KBM-7 (cell line): Measurements from ENCODE around the gene CUBN.
"Not testable (repeated sequence)": the region's sequence is repeated elsewhere in the genome, so short reads cannot be mapped to it uniquely, and the experiment has no call there.

Experiments used
- DNase-seq: peaks from one replicate; pipeline ENCODE4 v3.0.0-alpha.2; 2015
- in situ Hi-C: fragments of 300-500 bp; cut with MboI; formaldehyde crosslinking; loops from 2 replicates; pipeline ENCODE4 v1.14.3; 2020; ENCODE audit warnings: low sequenced_read_pairs, low pct_unique_long_range_greater_than_20kb, mixed read lengths

Gene CUBN

DNA sequence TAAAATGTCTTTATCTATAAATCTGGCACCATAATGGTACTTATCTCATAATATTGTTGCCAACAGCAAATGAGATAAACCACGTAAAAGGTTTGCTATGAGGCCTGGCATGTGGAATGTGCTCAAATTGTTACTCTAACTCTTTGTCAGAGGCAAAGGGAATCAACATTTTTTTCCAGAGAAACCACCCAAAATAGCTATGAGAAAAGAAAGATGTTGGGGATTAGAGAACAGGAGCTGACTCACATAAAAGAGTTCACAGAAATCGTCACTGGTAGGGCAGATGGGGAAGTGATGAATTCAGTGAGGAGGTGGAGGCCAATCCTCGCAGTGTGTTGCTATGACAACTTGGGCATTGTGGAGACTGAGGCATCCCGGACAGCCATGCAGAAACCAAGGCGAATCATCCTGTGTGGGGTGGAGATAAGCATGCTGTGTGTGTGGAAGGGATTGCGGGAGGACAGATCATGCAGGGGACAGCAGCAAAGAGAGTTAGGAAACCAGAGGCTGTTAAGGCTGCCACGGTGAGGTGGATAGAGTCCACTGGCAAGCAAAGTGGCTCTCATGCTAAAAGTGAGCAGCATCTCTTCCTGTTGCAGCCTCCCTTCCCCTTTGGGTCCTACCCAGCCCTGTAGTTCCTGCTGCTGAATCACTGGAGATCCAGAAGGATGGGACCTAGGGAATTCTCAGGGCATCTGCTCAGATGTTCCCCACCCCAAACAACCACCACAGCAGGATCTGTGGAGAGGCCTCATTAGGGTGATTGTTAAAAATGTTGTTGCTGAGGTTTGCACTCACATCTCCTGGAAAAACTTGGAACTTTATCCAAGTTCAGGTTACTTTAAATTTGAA lies 103.9 kb downstream of the CUBN start:
- DNase-seq, result peak; percentile 61
- in situ Hi-C loops, result no loop called here

DNA sequence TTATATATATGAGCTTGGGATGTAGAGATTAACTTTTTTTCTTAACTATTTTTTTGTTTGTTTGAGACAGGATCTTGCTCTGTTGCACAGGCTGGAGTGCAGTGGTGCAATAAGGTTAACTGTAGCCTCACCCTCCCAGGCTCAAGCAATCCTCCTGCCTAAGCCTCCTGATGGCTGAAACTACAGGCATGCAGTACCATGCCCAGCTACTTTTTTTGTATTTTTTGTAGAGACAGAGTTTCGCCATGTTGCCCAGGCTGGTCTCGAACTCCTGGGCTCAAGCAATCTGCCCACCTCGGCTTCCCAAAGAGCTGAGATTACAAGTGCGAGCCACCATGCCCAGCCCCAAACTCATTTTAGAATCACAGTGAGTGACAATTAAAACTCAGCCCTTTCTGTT lies 105.2 kb downstream of the CUBN start:
- no peak for DNase-seq
- in situ Hi-C loops, result no loop called here

DNA sequence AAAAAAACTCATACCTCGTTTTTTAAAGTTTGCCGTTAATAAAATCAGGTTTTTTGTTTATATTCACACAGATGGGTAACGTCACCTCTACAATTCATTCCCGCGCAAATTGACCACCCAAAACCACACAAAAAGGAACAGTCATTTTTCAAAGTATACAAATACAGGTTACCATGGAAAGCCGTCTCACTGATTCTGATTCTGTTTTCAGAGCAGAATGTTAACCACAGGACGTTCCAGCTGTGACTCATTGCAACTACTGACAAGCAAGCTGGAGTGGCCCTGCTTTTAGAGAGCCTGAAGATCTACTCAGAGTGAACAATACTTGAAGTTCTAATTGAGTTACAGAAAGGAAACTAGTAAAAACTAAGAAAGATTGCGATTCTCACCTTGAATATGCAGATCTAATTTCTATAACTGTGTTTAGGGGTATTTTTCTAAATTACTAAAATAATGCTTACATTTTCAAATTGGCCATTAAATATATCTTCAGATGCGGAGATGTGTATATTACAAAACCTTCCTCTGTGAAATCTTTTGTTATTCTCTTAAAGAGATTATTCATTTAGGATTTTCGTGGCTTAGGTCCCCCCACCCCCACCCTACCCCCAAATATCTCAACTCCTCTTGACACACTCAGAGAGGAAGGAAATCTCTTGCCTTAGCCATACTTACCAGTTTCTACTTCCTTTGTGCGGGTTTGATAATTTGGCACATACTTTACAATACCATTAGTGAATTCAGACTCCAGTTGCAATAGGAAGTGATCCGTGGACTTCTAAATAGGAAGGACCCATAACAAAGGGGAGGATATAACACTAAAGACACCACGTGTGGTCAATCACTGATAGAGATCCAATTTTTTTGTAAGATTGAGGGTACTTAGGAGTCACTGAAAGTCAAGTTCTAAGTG lies 106.0 kb downstream of the CUBN start:
- DNase-seq, result peak; percentile 91
- in situ Hi-C loops, result no loop called here

DNA sequence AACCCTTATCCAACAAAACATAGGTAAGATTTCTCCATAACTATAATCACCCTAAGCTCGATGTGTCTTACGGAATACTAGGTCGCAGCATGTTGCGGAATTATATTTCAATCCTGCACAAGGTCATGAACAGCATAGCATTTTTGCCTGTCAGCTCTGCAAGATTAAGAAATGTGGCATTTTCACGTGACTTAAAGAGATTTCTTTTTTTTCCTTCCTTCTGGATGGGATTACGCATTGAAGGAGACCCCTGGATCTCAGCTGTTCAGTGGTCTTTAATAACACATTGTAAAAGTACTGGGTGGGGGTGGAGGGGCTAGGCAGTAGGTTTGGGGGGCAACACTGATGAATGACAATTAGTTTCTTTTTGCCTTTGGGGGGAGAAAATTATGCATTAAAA lies 106.7 kb downstream of the CUBN start:
- in situ Hi-C loops, result no loop called here
- DNase-seq, result no peak

DNA sequence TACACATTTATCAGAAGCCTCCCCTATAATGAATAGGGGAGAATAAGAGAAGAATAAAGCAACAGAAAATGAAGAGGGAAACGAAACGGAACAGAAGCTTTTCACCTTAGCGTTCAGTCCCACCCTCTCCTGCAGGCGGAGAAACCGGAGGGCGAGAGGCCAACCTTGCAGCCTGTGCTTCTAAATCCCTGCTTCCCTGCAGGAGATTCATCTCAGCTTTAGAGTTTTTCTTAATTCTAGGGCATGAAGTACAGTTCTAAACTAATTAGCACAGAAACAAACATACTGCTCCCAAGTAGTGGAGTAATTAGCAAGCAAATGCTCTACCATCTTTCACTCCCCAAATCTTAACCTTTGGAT lies 107.2 kb downstream of the CUBN start:
- DNase-seq, result no peak
- in situ Hi-C loops, result no loop called here

DNA sequence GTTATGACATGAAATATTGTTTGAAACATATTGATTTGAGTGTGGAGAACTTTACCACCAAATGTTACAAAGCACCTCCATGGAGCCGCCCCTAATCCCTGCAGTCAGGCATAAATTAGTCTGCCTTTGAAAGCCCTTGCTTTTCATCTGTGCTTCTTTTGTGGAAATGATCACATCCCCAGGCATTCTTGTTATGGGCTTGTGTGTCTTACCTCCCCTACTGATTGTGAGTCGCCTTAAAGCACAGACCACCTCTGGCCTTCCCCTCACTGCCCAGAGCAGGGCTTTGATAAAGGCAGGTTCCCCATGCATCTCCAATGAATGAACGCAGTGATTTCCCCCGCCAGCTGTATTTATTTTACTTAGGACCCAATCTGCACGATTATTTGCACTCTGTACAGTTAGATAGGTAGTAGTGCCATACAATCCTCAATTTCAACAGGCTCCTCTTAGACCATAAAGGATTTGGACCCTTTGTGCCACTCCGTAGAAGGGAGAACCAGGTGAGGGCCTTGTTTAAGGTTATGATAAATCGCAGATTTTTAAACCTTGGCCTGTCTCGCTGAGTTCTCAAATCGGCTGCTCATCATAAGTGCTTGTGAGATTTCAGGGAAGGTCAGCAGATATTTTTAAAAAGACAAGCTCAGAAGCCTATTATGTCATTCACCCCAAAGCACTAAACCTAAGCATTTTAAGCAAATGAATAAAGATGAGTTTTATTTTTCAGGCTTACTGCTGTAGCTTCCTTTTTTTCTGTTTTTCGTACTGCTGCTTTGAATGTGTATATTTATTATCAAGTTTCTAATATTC lies 107.8 kb downstream of the CUBN start:
- in situ Hi-C loops, result no loop called here
- no peak for DNase-seq

DNA sequence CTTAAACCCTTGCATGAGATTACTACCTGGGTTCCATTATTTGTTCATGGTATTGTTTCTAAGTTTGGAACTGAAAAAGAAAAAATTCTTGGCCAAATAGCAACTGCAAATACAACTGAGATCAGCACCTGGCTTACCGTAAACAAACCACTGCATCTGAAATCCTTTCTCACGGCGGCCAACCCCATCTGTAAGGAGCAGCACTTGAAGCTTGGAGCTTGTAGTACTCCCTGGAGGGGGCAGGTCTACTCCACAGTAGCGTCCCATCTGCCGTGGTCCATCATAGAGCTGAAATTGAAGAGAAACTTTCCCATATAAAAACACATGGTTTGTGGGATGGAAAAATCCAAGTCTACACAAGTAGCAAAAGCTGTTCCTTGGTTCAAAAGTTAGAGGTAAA lies 109.9 kb downstream of the CUBN start:
- in situ Hi-C loops, result no loop called here
- DNase-seq, result no peak

DNA sequence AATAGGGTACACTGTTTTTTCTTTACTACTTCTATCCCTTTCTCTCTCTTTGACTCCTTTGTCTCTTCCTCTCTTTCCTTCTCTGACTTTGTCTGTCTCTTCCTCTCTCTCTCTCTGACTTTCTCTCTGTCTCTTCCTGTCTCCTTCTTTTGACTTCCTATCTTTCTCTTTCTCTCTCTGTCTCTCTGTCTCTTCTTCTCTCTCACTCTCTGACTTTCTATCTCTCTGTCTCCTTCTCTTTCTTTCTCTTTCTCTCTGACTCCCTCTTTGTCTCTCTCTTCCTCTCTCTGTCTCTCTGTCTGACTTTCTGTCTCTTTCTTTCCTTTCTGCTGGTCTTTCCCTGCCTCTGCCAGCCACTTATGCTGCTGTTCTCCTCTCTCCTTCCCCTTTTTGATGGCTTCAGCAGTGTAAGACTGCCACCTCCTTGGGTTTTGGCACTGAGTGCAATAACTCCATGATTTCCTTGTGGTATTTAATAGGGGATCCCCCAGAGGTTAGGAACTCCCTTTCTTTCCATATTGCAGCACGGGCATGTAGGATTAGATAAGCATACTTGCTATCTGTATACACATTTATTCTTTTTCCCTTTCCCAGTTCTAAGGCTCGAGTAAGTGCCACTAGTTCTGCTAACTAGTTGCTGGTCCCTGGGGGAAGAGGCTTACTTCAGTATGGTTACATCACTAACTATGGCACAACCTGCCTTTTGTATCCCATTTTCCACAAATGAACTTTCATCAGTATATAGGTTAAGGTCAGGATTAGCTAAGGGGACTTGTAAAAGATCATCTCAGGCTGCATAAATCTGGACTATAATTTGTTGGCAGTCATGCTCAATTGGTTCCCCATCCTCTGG lies 116.3 kb downstream of the CUBN start:
- in situ Hi-C loops, DNase-seq: not testable (repeated sequence)

DNA sequence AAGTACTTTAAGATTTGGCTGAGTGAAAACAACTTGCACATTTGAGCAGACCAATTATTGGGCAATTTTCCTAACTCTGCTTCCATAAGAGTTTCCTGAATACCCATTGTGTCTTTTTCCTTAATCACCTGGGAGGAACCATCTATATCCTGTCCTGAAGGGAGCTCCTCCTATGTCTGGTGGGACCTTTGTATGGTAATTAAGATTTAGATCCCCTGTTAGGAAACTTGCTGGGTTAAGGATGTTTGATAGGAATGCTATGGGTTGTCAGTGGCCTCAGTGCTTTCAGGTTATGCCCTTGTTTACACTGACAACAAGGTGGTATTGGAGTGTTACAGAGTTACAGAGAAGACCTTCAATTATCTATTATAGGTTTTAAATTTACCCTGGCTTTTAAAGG lies 116.9 kb downstream of the CUBN start:
- DNase-seq, in situ Hi-C loops: not testable (repeated sequence)

DNA sequence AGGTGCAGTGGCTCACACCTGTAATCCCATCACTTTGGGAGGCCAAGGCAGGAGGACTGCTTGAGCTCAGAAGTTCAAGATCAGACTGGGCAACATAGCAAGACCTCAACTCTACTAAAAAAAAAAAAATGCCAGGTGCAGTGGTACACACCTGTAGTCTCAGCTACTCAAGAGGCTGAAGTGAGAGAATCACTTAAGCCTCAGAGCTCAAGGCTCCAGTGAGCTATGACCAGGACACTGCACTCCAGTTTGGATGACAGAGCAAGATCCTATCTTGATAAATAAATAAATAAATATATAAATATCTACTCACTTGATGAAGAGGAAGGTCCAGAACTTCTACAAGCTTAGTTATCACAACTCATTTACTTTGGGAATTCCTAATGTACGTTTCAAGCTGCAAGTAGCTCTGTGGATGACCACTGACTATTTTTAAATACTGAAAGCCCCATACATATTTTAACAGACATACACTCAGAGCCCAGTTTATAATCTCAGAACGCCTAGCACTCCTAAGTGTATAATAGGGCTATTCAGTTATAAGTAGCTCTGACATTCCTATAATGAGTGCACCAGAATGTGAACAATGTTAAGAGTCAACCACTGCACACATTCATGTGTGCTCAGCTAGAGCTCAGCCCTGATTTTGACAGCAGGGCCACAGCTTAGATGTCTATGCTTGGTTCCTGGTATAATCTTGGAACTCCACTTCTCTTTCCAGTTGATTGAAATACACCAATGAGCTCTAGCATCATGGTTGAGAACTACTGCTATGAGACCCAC lies 119.1 kb downstream of the CUBN start:
- in situ Hi-C loops, result no loop called here
- no peak for DNase-seq

DNA sequence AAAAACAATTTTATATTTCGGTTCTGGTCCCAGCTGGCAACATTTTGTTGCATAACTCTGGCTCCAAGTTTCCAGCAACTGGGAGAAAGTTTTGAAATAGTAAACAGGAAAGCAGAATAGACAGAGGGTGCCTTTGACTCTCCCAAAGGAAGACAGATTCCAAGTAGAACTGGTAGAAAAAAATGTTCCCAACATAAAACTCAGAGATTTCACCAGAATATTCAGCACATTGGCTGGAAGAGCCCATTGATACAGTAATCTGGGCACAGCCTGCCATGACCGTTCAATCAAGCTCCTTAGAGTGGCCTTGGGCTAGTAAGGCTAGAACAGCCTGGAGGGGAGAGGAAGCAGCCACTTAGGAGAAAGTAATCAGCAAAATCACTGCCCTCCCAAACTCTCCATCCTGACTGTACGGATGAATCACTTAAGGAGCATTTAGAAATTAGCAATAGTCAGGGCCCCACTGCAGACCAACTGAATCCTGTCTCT lies 120.4 kb downstream of the CUBN start:
- in situ Hi-C loops, result no loop called here

DNA sequence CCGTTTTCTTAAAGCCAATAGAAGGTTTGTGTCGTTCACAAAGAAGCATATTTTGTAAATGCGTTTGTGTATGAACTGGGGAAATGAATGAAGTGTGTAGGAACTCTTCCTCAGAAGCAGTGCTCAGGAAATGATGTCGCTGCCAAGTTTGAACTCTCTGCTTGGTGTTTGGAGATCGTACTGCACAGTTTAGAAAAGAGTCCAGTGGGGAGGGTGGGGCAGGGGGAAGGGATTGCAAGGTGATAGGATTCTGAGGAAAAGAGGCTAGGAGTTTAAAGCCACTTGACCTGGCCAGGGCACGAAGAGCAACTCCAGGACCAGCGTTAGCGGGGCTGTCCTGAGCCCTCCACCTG lies 122.2 kb downstream of the CUBN start:
- in situ Hi-C loops, result no loop called here
- DNase-seq, result no peak

More for the DNA sequence above, 120.4 kb downstream of the CUBN start:
- no peak for DNase-seq

DNA sequence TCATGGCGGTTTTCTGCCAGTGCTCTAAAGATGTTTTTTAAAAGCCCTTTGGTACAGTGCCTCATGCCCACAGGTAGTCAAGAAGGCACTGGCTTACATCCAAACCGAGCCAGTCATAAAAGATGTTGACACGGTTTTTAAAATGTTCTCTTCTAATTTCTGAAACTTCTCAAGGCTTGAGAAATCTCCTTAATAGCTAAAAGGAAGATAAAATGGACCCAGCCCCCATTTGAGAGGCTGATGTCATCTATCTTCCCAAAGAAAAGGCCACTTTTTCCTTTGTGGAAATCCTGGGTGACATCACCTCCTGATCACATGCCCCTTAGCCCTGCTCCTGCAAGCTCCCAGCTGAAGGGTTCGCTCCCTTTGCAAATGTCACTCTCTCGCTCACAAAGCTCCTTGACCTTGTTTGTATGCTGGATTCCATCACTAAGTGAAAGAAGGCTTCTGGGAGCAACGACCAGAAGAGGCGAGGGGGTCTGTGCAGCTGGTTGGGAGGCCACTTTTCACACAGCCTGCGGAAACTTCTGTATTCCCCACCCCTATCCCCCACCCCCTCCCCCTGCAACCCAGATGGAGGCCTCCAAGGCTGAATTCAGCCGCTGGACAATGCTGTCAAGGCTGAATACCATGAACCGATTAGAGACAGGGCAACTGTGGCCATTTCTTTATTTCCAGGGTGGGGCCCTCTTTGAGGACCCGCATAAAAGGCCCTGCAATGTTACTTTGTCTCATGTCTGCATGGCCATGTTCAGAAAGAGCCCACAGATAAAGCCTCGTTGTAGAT lies 122.8 kb downstream of the CUBN start:
- no peak for DNase-seq
- in situ Hi-C loops, result no loop called here

DNA sequence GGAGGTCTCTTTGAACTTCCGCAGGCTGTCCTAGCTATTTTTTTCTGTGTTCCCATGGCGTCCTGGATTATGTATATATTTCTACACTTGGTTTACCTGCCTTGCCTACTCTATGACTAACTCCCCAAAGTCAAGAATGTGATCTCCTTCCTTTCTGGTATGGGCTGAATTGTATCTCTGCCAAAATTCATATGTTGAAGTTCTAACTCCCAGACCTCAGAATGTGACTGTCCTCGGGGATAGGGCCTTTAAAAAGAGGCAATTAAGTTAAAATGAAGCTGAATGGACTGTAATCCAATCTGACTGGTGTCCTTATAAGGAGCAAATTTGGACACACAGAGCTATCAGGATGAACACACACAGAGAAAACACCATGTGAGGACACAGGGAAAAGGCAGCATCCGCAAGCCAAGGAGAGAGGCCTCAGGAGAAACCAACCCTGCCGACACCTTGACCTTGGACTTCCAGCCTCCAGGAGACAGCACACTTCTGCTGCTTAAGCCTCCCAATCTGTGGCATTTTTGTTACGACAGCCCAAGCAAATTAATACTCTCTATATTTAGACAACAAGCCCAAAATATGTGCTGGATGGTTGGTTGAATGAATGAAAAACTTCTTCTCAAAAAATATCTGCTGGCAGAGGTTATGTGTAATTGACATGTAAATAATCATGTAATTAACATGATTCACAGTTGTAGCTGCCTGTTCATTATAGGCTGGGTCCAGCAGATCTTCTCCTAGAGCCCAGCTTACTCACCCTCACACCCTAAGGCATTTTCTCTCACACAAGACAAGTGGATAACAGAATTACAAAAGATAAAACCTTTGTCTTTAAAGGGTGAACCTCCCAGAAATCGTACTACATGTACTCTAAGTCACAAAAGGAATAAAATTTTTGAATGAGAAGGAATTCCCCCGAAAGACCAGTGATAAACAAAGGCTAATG lies 123.7 kb downstream of the CUBN start:
- no peak for DNase-seq
- in situ Hi-C loops, result no loop called here

DNA sequence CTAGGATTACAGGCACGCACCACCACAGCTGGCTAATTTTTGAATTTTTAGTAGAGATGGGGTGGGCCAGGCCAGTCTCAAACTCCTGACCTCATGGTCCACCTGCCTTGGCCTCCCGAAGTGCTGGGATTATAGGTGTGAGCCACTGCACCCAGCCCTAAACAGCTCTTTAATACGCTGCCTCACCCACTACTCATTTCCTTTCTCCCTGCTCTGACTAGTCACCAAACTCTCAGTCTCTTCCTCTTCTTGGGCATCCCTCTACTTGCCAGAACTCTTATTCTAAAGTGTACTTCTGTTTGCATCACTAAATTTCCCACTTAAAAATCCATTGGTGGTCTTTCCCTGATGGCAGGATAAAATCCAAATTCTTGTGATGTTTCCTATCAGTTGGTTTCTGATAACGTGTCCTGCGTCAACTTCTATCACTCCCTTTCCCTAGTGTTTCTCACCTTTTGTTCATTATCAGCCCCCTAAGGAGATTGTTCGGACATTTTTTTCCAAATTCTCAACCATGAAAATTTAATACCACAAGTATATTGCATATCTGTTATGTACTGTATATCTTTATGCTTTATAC lies 124.7 kb downstream of the CUBN start:
- in situ Hi-C loops, result no loop called here
- DNase-seq, result no peak
